Fibroblast of mammary gland (primary cell): Measurements from ENCODE around the gene DENND11.

ENCODE experiments used
- DNase-seq: peaks from one replicate; pipeline ENCODE4 v3.0.0-alpha.2; 2010; ENCODE audit warnings: low read depth
- H3K4me3 ChIP-seq: 2 replicates; pipeline ENCODE4 v1.5.1; 2011; ENCODE audit warnings: low read depth, mild to moderate bottlenecking, low read length, moderate library complexity; ENCODE audit not compliant: control insufficient read depth
- TF ChIP-seq, protein P1 (sequence below): conservative IDR thresholded peaks from 2 replicates; pipeline ENCODE4 v1.5.1; 2011; ENCODE audit warnings: low read depth, low read length, inconsistent platforms; ENCODE audit not compliant: control insufficient read depth, insufficient read depth

DENND11 gene

DNA sequence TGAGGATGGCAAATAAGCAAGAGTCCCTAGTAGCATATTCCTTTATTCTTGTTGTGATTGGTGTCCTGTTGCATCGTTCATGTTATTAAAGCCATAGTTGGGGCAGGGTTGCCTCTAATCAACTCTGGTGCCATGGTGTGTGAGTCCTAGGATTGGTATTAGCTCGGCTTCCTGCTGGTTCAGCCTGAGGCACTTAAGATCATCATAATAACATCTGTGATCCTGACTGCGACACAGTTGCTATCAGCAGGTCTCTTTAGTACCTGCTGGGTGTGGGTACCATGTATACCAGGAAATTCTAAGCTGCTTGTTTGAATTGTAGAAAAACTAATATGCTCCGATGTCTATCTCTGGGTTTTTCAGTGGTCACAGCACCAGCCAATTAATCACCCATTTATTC, 7.8 kb upstream of the DENND11 start:
- DNase-seq, result no peak
- TF ChIP-seq, protein P1, sequence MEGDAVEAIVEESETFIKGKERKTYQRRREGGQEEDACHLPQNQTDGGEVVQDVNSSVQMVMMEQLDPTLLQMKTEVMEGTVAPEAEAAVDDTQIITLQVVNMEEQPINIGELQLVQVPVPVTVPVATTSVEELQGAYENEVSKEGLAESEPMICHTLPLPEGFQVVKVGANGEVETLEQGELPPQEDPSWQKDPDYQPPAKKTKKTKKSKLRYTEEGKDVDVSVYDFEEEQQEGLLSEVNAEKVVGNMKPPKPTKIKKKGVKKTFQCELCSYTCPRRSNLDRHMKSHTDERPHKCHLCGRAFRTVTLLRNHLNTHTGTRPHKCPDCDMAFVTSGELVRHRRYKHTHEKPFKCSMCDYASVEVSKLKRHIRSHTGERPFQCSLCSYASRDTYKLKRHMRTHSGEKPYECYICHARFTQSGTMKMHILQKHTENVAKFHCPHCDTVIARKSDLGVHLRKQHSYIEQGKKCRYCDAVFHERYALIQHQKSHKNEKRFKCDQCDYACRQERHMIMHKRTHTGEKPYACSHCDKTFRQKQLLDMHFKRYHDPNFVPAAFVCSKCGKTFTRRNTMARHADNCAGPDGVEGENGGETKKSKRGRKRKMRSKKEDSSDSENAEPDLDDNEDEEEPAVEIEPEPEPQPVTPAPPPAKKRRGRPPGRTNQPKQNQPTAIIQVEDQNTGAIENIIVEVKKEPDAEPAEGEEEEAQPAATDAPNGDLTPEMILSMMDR, result no peak
- no peak overlapping the region for H3K4me3 ChIP-seq

DNA sequence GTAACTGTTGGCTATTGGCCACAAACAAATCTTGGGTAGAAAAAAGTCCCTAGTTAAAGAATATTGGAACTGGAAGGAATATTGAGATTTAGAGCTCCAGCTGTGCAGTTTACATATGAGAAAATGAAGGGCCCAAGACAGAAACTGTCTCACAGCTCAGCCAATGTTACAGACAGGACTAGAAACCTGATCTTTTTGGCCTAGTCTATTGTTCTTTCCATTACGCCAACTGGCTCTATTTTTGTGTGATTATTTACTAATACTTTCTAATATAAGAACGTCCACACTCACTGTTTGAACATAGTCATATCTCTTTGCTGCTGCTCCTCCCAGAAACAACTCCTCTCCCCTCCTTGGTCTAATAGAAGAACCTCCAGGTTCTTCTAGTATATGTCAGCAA, 7.4 kb upstream of the DENND11 start:
- no peak for DNase-seq
- no peak overlapping the region for H3K4me3 ChIP-seq
- TF ChIP-seq, protein P1, result no peak

DNA sequence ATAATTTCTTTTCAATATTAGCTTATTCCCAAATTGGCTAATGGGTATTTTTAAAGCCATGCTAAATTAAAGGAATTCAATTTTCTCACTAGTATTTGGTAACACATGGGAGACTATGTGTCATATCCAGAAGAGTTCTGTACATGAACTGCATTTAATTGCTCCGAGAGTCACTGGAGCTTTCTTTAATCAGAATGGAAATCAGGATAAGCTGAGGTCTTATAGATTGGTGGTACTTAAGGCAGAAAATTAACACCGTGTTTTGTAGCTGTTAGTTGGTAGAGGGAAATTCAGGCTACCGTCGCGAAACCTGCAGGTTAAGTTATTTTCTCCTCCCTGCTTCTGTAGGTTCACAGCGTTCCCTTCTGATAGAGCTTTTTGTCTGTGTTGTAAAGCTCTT, 6.4 kb upstream of the DENND11 start, which contains the start of gene WEE2:
WEE2 (plus strand) TSS at position 3 of the 400 bp plus-strand sequence. CDS start 406 bp downstream, outside the sequence.
- DNase-seq, result no peak
- no peak within 1 kb of the TSS for H3K4me3 ChIP-seq
- TF ChIP-seq, protein P1, result no peak

DNA sequence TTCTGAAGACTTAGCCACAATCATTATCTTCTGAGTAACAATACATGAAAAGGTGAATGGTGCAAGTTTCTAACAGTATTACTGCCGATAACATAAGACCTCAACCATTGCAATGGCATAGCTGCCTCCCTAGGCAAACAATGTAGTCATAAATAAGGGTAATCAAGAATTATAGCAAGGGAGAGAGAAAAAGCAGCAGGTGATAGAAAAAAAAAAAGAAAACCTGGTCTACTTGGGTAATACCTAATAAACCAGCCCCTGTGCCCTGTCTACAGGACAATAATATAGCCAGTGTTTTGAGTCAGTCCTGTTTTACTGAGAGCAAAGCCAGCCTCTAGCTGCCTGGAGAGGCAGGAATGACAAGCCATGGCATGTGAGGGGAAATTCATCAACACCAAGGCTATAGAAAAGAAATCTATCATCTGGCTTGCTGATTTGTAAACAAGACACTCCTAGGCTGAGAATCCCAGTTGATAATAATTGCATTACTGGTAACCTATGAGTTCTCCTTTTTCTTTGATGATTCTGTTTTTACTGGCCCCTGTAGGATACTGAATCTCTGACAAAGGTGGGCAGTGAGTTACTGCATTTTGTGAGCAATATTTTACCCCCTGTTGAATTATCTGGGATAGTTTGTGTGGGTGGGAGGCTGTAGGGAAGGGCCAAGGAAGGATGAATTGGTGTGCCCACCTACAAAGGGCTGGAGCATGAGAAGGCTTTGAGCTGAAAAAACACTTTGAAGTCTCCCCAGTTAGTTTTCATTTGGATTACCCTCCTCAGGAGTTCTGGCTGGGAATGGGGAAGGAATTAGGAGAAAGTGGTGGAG, 4.5 kb upstream of the DENND11 start:
- H3K4me3 ChIP-seq, result no peak overlapping the region
- TF ChIP-seq, protein P1, result no peak
- DNase-seq, result no peak

DNA sequence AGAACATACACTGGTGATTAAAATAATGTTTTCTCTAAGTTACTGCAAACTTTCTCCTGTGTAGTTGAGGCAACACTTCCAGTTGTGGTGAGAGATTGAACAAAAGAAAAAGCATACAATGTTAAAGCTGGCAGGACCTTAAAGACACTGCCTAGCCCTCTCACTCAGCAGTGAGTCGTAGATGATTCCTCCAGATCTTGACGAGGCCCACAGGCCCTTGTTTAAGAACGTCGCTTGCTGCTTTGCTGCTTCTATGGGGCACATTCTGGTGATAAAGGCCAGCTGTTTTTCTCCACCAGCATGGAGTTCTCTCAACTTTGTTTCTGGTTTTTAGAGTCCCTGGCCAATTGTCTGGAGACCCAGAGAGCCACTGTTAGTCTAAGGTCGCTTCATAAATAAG, 2.8 kb upstream of the DENND11 start:
- peak; percentile 27 for DNase-seq
- H3K4me3 ChIP-seq, result no peak overlapping the region
- TF ChIP-seq, protein P1, result no peak

DNA sequence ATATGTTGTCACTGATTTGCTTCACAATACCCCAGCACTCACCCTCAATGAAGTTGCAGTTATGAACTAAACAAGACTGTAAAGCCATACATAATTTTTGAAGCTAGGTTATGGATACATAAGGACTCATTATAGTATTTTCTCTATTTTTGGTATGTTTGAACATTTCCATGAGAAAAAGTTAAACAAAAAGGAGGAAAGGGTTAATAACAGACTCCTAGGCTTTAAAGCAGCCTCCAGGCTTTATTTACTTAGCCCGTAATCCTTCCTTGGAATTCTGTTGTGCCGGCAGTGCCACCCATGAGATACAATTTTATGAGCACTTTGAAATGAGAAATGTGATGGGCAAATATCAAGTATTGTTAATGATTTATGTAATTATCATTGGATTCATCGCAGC, 2.1 kb upstream of the DENND11 start:
- TF ChIP-seq, protein P1, result no peak
- no peak for DNase-seq
- H3K4me3 ChIP-seq, result no peak overlapping the region
